Measurements from ENCODE around the gene BATF2.
"Not testable (repeated sequence)": the region's sequence is repeated elsewhere in the genome, so short reads cannot be mapped to it uniquely, and the experiment has no call there.

BATF2 gene

GRCh38 chr11:65013130-65013887 is 16.5 kb upstream of the BATF2 start:
- FAIRE-seq (no peak), DNase-seq (ENCODE audit: insufficient read length, low spot score) (peak; percentile 69)
- peak; percentile 62 for TF ChIP-seq CTCF (IDR thresholded peaks at IDR 0.05; ENCODE audit: insufficient read depth, missing control alignments)

GRCh38 chr11:65008873-65009272 is 12.1 kb upstream of the BATF2 start:
- no peak for FAIRE-seq
- no peak for TF ChIP-seq CTCF (IDR thresholded peaks at IDR 0.05; ENCODE audit: insufficient read depth, missing control alignments)
- no peak for DNase-seq (ENCODE audit: insufficient read length, low spot score)

GRCh38 chr11:65008016-65008415 is 11.2 kb upstream of the BATF2 start:
- TF ChIP-seq CTCF (IDR thresholded peaks at IDR 0.05; ENCODE audit: insufficient read depth, missing control alignments): no peak
- no peak for FAIRE-seq
- no peak for DNase-seq (ENCODE audit: insufficient read length, low spot score)

GRCh38 chr11:65003968-65004367 is 7.2 kb upstream of the BATF2 start:
- not testable (repeated sequence) for DNase-seq (ENCODE audit: insufficient read length, low spot score); FAIRE-seq

- DNase-seq (ENCODE audit: insufficient read length, low spot score) (no peak), FAIRE-seq (no peak)
- no peak for TF ChIP-seq CTCF (IDR thresholded peaks at IDR 0.05; ENCODE audit: insufficient read depth, missing control alignments)
These were observed 6.5 kb upstream of the BATF2 start for GRCh38 chr11:65003282-65003681.

- no peak for TF ChIP-seq CTCF (IDR thresholded peaks at IDR 0.05; ENCODE audit: insufficient read depth, missing control alignments)
- DNase-seq (ENCODE audit: insufficient read length, low spot score) (no peak), FAIRE-seq (no peak)
These were observed 5.9 kb upstream of the BATF2 start for GRCh38 chr11:65002706-65003105.

- FAIRE-seq: no peak
- TF ChIP-seq CTCF (IDR thresholded peaks at IDR 0.05; ENCODE audit: insufficient read depth, missing control alignments): no peak
- no peak for DNase-seq (ENCODE audit: insufficient read length, low spot score)
These were observed 2.7 kb upstream of the BATF2 start for GRCh38 chr11:64999478-64999877.

Data from D721Med (cell line).